HG03064 (cell line): ENCODE data around the gene LMO2.
A peak's percentile ranks its signal among the peaks of the same experiment; 100 is the strongest.

Experiments used
- ATAC-seq: cut with Tn5 transposase; IDR thresholded peaks from one replicate; pipeline ENCODE4 v1.9.1; 2021; ENCODE audit warnings: low read depth; ENCODE audit not compliant: unreplicated experiment

LMO2 gene

DNA sequence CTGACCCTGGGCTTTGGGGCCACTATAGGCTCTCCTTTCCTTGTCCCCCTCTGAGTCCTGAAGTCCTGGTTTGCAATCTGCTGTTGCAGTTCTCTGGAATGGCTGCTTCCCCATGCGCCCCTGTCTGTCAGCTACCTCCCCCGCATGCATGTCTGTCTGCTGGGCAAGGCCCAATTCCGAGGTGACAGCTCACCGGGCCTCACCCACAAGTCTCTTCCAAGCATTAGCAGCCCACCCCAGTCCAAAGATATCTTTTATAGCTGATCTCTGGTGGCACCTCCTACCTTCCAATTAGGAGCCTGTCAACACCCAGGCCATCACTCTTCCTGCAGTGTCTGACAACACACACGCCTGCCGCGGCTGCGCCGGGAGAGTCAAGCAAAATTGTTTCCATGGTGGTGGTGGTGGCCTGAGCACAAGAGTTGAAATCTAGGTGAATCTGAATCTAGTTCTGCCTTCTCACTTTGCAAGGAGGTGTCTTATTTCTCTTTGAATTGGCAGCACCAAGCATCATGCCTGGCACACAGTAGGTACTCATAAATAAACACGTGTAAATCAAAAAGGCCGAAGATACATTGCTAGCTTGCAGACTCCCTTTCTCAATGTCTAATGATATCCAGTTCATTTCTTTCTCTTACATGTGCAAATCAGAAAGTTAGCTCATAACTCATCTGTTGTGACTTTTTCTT is 1.2 kb upstream of the LMO2 start:
- ATAC-seq = peak; percentile 3

DNA sequence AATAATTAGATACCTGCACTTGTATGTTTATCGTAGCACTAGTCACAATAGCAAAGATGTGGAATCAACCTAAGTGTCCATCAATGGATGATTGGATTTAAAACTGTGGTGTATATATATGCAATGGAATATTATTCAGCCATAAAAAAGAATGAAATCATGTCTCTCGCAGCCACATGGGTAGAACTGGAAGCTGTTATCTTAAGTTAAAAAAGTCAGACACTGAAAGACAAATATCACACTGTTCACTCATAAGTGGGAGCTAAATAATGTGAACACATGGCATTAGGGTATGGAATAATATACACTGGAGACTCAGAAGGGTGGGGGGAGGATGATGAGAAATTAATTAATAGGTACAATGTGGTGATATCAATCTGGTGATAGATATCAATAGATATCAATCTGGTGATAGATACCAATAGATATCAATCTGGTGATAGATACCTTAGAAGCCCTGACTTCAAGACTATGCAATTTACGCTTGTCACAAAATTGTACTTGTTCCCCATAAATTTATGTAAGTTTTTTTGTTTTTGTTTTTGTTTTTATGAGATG is 2.0 kb downstream of the LMO2 start:
- no peak for ATAC-seq

DNA sequence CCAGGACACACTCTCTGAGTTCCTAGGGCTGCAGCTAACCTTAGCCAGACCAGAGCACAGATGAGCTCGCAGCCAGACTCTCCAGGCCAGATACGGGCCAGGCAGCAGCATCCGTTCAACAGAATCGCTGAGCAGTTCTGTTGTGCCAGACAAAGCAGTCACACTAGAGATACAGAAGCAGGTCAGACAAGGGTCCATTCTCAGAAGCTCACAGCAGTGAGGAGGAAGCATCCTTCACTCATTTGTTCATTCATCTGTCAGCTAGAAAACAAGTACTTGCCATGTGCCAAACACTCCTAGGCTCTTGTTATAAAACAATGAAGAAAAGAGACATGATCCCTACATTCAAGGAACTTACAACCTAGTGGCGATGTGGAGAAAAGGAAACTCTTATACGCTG is 2.6 kb downstream of the LMO2 start:
- no peak for ATAC-seq

DNA sequence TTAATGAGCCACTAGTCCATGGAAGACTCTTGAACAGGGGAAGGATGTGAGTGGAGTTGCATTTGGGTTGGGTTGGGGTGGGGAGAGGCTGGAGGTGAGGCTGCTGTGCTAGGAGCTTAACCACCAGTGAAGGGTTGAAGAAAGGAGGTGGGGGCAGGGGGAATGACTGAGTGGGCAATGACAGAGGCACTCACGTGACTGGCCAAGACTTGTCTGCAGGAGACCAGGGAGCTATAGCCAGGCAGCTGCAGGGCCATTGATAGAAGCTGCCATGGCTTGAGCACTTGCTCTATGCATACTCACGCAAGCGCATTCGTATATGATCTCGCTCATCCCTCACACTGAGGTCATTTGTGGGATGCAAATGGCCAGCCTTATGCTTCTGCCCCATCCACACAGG is 4.0 kb downstream of the LMO2 start:
- ATAC-seq = no peak

DNA sequence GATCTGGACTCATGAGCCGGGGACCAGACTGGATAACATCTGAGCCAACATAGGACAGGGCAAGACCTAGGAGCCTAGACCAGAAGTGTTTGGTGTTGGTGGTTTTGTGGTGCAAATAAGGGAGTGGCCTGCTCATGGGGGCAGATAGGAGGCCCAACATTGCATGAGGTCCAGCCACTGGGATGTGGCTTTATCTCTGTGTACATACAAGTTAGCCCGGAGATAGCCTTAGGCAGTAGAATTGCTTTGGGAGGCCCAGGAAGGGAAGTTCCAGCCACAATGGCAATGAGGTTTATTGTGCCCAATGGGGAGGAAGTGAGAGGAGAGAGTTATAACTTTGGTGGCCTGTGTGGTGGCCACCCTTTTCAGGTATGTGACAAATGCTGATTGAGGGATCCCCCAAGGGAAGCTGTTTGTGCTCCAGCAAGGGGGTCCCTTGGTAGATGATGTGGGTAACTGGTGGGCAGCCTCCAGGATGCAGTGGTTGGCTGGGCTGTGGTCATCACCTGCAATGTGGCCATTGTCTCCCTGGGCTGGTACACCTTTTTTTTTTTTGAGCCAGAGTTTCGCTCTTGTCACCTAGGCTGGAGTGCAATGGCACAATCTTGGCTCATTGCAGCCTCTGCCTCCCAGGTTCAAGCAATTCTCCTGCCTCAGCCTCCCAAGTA is 6.4 kb downstream of the LMO2 start:
- ATAC-seq = no peak

DNA sequence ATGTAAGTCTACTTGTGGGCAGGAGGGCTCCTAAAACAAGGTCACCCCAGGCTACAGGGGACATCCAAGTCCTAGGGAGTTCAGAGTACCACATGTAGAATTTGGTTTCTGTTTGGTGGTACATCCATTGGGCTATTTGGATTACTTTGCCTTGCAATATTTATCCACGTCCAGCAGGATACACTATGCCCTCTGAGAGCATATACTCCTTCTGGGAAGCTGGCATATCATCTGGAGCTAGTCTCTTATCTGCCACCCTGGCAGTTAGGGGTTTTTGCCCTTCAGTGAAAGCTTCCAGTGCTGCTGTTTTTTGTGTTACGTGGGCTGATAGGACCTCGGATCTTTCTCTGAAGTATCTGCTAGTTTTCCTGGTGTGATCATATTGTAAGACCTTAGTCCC is 7.3 kb downstream of the LMO2 start:
- no peak for ATAC-seq

DNA sequence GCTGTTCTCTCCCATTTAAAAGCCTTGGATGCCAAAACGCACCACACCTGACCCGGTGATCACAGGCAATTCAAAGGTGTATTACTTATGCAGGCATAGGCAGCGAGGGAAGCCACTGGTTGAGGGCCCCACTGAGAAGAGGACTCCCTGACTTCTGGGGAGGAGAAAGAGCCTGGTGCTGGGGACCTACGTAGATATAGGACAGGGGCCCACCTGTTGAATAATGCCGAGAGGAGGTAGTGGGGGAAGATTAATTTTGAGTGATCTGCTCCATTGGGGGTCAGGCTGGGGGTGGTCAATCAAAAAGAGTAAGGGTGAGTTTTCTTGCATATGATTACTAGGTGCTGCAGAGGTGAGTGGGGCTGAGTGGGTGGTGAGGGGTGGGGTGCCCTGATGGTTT is 7.8 kb downstream of the LMO2 start:
- ATAC-seq = no peak

DNA sequence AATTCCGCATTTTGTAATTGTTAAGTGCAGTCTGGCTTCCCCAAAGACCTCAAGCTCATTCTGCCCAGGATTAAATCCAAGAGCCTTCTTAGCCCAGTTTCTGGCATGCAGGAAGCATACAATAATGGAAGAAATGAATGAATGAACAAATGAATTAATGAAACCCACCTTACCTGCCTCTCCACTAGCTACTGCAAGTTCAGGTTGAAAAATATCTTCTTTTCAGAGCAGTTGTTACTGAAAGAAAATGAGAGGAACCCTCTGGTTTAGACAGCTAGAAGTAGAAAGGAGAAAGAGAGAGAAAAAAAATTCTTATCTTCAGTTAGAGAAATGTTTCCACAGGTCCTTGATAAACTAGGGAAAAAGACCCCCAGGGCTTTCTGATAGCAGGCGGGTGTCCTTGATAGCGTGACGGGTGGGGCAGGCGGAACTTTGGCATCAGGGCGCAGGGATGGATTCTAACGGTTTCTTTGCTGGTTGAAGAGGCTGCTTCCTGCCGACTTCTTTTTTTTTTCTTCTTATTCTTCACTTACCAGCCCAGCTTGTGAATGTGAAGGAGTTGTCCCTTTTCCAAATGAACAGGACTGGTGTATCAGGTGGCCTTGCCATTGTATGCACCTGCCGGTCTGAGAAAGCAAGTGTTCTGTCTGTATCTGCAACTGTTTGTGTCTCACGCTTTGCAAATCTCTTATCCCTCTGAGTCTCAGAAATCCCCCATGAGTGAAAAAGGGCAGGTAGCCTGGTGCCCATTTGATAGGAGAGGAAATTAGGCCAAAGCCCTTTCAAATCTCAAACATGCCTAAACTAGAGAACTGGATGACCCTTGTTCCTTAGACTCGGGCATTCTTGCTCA is 10.0 kb downstream of the LMO2 start:
- no peak for ATAC-seq

DNA sequence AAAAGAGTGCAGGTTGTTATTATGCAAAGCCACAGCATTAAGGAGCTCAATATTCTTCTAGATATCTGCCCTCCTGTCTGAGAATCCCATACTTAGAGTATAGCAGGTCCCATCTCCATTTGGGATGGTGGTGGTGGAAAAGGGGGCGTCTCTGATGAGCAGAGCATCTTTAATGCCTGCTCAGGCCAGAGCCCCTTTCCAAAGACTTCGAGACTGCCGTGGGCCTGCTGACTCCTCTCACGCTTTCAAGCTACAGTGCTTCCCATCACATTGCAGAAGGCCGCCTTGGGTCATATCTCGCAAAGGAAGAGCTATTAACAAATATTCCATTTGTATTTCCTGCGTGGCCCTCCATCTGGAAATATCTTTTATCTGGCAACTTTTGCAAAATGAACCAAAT is 10.9 kb downstream of the LMO2 start:
- ATAC-seq = no peak

DNA sequence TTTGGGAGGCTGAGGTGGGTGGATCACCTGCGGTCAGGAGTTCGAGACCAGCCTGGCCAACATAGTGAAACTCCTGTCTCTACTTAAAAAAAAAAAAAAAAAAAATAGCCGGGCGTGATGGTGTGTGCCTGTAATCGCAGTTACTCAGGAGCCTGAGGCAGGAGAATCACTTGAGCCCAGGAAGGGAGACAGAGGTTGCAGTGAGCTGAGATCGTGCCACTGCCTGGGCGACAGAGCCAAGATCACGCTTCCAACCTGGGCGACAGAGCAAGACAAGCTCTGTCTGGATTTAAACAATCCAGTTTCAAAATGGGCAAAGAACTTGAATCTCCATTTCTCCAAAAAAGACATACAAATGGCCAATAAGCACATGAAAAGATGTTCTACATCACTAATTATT is 12.5 kb downstream of the LMO2 start:
- ATAC-seq = no peak

DNA sequence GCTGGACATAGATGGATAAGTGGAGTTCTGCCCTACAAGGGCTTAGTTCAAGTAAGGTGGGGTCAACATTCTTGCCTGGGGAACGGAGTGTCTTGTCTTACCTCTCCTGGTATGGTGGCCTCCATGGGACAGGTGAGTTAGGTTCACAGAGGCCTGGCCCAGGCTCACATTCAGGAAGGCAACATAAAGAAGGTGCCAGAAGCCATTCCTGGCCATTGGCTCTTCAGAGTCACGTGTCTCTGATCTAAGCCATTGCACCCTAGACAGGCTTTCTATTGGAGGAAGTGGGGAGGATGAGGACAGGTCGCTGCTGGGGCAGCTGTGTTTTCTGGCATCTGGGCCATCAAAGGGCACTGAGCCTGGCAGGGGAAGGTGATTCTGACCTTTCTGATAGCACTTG is 14.8 kb downstream of the LMO2 start:
- ATAC-seq = no peak

DNA sequence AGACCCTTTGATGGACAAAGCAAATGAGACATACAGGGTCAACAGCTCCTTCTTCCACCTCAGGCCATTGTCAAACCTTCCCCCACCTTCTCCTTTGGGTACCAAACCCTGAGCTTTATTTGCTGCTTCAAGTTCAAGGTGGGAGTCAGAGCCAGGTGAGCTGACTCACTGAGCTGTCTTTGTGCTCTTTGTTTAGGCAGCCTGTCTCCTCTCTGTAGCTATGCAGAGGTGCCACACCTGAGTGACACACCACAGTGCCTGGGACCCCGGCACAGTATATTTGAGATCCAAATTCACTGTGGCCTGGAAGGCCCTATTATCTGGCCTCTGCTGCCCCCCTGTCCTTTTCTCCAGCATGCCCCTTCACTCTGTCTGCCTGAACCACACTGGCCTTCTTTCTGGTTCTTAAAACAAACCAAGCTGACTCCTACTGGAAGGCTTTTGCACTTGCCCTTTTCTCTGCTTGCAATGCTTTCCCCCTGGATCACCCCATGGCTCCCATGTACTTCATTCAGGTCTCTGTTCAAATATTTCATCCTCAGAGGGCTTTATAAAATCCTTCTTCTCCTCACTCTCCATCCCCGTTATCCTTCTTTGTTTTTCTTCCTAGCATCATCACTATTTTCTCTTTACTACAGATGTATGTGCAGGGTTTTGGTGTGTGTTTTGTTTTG is 16.1 kb downstream of the LMO2 start:
- no peak for ATAC-seq

DNA sequence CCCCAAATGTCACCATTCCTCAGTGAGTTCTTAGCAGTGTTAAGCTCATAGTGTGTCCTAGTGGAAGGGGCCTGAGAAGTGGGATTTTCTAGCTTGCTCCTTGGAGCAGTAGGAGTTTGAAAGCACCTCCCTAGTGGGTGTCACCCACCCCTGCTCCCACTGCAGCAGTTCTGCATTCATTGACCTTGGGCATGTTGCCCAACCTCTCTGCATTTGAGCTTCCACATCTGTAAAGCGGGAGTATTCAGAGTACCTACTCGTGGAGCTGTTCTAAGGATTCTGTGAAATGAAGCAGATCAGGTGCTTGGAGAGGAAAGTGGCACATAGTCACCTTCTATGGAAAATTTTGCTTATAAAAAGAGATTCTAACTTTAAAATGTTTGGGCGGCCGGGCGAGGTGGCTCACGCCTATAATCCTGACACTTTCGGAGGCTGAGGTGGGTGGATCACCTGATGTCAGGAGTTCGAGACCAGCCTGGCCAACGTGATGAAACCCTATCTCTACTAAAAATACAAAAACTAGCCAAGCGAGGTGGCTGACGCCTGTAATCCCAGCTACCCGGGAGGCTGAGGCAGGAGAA is 16.9 kb downstream of the LMO2 start:
- ATAC-seq = no peak

DNA sequence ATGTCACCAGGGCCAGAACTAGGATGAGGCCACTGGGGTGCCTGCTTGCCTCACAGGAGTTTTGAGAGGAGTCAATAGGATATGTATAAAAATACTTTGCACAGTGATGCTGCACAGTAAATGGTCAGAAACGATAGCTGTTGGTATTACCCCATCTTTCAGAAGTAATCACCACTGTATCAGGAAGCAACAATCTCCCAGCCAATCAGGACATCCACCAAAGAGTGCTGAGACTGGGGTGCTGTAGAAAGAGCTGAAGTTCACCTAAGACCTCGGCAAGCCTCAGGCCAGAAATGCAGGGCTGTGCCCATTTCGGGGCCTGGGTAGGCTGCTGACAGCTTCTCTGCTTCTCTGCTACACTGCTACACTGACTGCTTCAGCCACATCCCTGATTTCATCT is 17.4 kb downstream of the LMO2 start:
- ATAC-seq = no peak

DNA sequence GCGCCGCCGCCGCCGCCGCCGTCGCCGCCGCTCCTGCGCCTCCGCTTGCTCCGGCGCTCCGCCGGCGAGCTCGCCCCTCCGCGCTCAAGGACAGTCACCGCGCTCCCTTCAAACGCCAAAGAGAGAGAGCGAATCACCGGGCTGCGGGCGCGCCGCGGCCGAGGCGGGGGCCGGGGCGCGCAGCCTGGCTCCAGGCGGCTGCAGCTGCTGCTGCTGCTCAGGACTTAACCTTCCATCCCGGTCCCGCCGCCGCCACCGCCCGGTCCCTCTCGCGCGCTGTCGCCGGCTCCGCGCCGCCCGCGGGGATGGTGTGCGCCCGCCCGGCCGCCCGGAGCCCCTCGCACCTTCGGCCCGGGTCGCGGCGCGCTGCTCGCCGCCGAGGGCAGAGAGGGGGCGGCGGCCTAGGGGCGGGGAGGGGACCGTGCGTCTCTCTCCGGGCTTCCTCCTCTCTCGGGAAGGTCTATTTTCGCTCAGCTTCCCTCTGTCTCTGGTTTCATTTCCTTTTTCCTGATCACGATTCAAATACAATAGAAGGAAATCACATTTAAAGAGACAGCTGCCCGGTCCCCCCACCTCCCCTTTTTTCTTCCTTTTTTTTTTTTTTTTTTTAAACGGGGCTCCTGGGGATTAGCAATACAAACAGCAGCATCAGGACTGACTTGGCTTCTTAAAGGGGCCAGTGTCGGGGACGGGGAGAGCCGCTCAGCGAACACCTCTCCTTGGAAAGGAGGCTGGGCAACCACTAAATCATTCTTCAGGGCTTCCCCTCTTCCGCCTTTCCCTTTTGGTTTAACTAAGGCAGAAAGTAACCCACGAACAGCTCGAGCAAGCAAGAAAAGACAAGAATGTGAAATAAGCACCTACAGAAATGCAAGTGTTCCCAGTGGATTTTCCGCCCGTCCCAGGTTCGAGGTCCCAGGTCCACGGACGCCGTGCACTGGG is 22.1 kb downstream of the LMO2 start:
- ATAC-seq = no peak

DNA sequence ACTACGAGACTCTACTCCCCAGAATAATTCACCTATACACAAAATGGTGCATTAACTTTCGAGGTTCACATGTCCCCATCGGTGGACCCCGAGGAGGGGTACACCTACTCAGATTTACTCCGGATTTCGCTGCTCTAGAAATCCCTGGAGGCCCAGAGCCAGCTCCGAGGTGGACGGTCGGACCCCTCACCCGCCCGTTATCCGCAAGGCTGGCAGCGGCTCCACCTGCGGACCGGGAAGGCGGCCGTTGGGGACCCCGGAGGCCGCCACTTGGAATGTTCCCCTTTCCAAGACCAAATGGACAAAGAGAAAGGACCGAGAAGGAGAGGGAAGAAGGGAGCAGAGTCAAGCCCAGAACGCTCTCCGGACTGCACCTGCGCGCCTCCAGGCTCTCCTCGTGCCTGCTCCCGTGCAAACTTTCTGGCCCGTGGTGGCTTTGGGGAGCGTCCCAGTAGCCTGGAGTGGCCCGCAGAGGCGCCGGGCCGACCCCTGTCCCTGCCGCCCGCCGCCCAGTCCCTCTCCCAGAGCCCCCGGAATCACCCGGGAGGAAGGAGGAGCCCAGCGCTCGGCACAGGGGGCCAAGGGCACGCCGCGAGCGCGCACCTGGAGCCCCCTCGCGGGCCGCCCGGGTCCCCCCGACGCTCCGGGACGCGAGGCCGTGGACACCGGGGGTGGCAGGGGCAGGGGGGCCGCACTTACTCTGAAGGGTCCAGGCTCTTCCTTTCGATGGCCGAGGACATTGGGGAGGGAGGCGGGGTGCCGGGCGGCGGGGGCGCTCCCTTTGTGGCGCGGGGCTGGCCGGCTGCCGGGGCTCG is 23.0 kb downstream of the LMO2 start:
- ATAC-seq = no peak

DNA sequence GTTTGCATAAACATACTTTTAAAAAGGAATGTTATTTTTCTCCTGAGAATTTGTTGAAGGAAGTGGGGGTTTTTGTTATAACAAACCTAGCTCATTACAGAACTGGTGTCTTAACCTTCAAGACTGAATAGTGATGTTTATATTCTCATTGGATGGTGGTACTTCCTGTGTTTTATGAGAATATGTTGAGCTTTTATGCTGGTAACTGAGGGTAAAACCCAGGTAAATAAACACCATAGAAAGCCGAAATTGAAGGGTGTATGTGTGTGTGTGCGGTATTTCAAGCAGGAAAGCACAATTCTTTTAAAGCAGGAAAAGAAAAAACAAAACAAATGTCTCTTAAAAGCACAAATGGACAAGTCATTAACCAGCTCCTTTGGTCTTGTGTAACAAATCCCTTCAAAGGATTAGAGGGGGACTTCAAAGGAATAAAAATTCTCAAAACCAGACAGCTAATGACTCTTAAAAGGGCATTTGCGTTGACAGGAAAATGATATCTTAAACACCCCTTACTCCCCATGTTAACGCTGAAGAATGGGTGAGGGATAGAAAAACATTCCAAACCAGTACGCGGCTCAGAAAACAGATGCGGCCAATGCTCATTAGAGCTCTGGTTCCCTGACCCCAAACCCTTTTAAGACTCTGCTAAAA is 23.8 kb downstream of the LMO2 start:
- no peak for ATAC-seq

DNA sequence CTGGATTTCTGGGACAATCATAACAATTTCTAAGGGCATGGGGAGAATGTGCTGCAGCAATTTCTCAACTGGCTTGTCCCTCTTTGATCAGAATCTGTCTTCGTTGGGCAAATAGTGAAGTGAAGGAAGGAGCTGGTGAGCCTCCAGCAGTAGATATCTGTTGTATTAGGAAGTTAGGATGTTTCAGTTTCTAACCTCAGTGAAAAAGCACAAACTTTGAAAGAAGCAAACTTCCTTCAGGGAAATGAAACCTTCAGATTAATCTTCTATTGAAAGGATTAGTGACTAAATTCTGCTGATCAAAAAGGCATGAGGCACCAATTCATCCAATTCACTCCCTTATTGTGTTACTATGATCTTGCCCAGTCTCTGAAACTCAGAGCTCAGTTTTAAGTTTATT is 24.3 kb downstream of the LMO2 start:
- ATAC-seq = no peak
